Measurements from ENCODE around the gene ARGFX.
"Not testable (repeated sequence)": the region's sequence is repeated elsewhere in the genome, so short reads cannot be mapped to it uniquely, and the experiment has no call there.

ARGFX gene

DNA sequence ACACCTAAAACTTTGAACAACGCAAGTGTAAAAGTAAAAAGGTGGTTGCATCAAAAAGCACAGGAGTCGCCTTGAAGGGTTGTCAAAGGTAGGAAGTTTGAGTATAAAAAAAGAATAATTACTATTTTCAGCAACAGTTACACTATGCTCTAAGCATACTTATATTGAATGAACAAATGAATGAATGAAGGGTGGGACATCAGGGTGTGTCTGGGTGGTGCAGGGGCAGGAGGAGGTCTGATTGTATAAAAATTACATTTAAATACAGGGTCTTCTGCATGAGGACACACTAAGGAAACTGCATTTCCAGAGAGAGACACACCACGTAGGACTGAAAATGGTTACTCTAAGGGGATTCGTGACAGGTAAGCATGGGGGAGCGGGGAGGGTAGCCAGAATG, at the start of gene ARGFX:
TSS of gene ARGFX (plus strand) at position 301 of the 400 bp plus-strand sequence. CDS start 2,765 bp downstream, outside the sequence.
- no peak for DNase-seq

DNA sequence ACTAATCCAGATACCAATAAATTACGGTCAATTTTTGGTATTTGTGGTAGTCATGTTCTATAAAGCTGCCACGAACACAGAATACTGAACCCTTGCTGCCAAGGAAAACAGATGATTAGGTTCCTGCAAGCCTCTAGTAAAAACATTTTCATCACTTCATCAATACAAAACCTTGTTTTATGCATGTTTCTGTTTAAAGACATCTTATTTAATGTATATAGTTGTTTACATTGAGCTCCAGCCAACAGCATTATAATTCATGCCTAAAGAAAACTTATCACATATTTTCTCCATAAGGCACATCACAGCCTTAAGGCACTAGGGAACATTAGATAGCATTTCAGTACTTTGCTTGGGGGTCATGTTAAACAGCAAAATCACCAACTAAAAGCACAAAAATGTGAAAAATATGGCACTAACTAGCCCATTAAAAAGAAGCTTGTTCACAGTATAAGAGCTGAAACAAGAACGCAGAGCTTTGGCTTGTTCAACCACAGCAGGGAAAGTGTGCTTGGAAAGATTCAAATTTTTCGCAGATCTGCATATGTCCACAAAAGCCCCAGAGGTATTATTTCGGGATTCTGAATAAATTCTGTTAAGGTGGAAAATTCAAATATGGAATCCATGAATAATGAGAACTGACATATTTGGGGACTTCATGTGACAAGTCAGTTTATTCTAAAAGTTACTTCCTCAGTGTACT, 49.6 kb upstream of the ARGFX start:
- no peak for DNase-seq

DNA sequence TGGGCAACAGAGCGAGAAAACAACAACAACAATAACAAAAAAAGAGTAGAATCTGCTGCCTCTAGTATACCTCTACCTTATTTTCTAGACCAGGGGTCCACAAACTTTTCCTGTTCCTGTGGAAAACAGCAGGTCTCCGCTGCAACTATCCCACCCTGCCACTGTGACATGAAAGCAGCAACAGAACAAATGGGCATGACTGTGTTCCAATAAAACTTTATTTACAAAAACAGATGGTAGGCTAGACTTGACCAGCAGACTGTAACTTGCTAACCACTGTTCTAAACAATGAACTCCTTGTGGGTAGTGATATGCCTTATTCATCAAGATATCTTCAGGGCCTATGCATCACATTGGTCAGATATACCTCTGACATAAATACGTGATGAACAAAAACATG, 47.2 kb upstream of the ARGFX start:
- DNase-seq, result no peak

DNA sequence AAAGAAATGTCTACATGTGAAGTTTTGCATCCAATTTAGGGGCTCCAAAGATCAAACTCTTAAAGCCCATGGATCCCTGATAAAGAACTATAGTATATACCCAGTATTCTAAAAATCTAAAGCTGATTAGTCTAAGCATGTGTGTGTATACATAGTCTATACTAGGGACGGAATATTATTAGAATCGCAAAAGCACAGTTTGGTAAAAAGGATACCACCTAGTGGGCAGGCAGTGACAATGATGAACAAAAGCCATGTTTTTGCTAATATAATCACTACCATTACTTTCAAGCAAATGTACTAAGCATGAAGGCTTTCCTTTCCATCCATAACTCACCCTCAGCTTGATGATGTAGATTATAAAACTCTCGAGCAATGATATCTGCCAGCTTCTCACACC, 38.4 kb upstream of the ARGFX start:
- DNase-seq, result no peak

DNA sequence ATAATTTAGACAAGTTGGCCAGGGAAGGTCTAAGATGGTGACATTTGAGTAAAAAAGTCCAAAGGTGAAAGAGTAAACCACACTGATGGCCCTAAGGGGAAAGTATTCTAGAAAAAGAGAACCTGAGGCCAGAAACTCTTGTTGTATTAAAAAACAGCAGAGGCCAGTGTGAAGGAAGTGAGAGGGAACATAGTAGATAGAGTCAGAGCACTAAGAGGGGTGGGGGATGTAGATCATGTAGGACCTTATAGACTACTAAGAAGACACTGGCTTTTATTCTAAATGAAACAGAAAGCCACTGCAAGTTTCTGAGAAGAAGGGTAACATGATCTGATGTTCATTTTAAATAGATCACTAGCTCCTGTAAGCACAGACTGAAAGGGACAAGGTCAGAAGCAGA, 36.5 kb upstream of the ARGFX start:
- no peak for DNase-seq

DNA sequence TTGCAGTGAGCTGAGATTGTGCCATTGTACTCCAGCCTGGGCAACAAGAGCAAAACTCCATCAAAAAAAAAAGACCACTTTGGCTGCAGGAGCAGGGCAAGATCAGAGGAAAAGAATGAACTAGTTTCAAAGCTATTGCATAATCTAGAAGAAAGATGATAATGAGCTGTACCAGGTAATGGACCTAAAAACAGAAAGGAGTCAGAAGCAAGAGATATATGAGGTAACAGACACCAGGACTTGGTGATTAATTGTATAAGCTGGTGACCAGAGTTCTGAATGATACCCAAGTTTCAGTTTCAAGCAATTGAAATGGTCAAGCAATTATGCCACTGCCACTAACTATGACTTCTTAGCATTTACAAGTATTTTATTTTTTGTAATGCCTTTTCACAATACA, 24.8 kb upstream of the ARGFX start:
- DNase-seq, result no peak

DNA sequence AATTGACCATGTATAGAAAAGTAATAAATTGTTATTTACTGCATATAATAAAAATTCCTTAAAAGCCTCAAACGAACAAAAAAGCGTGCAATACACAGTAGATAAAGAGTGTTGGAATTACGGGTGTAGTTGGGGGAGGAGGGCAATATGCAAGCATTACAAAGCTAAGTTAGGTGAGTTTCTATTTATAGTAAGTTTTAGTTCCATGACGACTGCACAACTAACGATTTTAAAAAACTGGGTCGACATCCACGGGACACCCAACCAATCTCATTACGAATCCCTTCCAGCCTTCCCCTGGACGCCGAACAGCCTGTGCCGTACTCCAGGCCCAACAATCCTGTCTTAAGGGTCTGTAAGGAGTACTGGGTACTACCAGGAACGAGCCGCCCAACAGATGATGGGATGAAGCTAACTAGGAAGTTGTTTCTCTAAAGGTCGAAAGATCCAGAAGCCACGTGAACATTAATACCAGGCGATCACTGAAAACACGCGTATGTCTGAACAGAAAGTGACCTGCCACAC, 22.6 kb upstream of the ARGFX start:
- peak; percentile 16 for DNase-seq

DNA sequence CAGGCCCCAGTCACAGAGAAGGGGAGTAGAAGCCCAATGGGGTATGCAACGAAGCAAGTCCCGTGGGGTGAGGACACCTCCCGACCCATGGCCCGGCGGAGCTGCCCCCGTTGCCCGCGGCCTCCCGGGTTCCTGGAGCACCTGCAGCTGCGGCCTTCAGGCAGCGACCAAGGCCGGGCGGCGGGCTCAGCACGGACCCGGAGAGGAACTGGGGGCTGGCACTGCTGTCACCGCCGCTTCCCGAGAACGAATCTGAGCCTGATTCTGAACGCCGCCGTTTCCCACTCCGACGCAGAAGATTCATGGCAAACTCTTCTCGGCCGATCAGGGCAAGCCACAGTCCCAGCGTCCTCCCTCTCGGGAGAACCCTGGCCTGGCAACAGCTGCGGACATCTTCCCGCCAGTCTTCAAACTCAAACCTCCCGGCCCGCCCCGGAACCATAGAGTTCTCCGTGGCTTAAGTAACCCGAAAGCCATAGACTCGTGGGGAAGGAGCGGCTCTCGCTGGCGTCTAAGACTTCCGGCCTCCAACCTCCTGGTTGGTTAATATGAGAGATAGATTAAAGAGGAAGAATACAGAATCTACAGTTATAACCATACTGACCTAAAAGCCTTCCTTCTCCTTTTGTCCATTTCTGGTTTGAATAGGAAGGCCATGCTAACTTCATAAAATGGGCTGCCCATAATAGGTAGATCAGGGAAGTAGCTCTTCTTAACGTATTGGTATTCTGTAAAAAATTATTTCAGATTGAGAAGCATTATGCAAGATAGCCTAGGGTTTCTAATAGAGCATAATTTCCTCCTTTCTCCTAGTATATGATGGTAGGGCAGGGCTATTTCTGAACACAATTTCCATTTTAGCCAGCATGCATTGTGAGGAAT, 21.9 kb upstream of the ARGFX start, which contains the start of gene POLQ:
TSS of gene POLQ (minus strand) at position 415 of the 882 bp plus-strand sequence. CDS start at position 304, 111 bp downstream.
- DNase-seq, result peak; percentile 92

DNA sequence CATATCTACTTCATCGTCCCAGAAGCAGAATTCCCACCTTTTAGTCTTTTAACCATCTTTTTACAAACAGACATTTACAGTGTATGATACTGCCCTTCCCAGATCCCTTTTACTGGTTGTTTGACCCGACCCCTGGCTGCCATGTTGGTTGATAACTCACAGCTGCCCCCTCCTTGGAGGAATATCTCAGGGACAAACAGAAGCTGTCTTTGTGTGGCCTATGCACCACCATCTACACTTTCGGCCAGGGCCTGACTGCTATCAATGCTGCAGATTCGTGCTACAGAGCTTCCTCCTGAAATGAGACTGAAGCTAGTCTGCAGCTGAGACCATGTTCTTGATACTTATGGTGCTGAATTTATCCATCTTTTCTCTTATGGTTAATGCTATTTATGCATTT, 15.4 kb upstream of the ARGFX start:
- DNase-seq, result no peak

DNA sequence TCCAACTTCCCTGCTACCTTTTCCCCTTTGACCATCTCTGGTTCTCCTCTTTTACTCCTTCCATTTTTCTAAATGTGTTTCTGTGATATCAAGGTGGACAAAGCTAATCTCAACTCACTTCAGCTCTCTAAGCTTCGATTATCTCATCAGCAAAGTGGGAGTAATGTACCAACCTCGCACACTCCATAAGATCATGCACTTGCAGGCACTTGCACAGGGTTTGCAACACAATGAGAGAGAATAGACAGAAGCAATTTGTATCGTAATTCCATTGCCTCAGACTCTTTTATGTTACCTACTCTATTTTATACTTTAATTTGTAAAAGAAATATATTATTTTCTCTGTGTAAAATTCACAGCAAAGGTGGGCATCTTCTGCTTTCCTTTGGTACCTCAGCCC, 15.0 kb upstream of the ARGFX start:
- no peak for DNase-seq

DNA sequence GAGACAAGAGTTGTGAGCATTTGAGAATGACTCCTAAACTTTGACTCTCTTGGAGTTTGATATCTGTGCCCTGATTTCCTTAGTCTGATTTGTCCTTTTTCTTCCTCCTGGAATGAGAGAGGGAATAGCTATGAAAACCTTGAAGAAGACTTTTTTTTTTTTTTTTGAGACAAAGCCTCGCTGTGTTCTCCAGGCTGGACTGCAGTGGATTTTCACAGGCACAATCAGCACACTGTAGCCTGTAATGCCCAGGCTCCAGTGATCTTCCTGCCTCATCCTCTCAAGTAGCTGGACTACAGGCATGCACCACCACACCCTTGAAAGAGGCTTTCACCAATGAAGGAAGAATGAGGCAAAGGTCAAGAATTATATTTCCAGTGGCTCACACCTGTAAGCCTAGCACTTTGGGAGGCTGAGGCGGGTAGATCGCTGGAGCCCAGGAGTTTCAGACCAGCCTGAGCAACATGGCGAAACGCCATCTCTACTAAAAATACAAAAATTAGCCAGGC, 10.3 kb upstream of the ARGFX start:
- DNase-seq, result no peak

DNA sequence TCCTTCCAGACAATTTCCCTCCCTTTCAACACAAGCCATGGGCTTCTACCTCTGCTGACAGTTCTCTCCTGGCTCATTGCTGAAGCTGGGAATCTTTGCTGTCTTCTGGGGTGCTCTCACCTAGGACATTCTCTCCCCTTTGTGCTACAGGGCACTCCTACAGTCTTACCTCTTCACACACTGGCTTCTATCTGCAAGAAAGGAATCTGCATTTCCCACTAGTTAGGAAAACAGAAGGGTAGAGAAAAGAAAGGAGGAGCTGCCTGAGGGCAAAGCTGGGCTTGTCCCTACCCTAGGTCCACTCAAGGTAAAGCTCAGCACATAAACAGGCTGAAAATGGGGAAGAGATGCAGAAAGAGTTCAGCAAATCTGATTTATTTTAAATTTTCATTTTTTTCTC, 5.6 kb upstream of the ARGFX start:
- no peak for DNase-seq

DNA sequence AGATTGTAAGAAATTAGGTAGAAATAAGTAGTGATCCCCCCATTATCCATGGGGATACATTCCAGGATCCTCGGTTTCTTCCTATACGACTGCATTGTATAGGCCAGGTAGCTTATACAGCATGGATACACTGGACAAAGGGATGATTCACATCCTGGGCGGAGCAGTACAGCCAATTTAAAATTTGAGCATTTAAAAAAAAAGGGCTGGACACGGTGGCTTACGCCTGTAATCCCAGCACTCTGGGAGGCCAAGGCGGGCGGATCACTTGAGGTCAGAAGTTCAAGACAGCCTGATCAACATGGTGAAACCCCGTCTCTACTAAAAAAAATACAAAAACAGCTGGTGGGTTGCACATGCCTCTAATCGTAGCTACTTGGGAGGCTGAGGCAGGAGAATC, 976 bp upstream of the ARGFX start:
- DNase-seq, result no peak

DNA sequence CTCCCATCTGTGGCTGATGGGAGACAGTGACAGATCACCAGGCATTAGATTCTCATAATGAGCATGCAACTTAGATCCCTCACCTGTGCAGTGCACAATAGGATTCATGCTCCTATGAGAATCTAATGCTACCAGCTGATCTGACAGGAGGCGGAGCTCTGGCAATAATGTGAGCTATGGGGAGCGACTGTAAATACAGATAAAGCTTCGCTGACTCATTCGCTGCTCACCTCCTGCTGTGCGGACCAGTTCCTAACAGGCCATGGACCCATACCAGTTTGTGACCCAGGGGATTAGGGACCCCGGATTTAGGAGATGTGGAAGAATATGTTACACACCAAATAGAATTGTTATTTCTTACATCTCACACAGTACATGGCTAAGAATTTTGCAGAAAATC, 6.7 kb downstream of the ARGFX start:
- no peak for DNase-seq

DNA sequence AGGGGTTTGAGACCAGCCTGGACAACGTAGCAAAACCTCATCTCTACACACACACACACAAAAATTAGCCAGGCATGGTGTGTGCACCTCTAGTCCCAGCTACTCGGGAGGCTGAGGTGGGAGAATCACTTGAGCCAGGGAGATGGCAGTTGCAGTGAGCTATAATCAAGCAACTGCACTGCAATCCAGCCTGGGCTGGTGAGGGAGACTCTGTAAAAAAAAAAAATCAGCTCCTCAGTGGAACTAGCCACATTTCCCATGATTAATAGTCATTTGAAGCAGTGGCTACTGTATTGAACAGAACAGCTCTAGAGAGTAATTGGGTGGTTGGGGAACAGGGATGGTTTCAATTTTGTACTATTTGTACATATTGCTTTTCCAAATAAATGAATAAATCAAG, 13.9 kb downstream of the ARGFX start:
- no peak for DNase-seq

DNA sequence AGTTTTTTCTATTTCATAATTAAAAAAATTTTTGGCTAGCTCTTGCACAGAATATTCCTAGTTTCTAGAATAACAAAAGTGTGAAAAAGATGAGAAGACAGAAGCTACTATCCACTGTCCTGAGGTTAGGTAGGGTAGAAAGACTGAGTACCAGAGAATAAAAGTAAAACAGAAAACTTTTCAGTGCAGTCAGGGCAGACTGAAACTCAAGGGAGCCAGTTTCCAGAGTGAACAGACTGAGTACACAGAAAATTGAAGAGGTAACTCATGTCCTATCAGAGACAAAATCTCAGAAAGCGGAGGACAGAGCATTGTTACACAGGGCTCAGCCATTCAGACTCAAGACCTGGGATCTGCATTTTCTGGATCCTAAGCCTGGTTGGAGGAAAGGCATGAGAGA, 16.7 kb downstream of the ARGFX start:
- DNase-seq, result no peak

DNA sequence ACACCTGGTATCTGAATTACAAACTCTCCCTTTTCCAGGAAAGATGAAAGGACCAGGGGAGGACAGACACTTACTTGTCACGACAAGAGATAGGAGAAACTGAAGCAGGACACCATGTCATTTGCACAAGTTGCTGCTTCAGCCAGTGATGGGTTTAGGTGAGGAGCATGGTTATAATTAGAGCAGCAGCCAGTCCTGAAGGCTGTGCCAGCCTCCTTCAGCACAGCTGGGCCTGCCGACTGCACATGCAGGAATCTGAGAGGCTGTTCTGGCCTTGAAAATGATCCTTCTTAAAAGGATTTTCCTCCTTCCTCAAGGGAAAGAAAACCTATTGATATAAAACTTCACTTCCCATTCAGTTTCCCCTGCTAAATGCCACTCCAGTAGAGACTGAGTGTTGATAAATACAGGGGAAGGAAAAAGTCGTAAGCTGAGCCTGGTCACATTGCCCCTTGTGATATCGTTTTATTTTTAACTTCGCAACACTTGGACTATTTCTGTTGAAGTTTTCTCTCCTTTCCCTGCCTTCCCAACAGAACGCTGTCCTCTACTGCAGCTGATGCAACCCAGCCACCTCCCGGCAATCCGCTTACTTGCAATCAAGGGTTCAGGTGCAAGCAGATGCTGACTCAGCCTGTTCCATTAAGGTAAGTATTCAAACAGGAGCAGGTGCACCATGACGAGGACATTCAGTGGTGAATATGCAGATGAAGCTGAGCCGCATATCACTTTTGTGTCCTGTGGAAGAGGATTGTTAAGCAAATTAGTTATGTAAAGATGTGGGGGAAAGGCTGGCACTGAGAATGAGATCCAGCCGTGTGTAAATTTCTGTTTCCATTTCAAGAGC, 25.3 kb downstream of the ARGFX start, which contains the start of gene FBXO40:
TSS of gene FBXO40 (plus strand) at position 524 of the 847 bp plus-strand sequence. CDS start 27,197 bp downstream, outside the sequence.
- peak; percentile 1 for DNase-seq

DNA sequence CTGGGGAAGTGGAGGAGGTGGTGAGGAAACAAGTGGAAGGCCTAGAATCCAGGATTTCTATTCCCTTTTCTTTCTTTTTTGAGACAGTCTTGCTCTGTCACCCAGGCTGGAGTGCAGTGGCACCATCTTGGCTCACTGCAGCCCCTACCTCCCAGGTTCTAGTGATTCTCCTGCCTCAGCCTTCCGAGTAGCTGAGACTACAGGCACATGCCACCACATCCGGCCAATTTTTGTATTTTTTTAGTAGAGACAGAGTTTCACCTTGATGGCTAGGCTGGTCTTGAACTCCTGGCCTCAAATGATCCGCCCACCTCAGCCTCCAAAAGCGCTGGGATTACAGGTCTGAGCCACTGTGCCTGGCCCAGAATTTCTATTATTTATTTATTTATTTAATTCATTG, 26.1 kb downstream of the ARGFX start:
- DNase-seq, result not testable (repeated sequence)

DNA sequence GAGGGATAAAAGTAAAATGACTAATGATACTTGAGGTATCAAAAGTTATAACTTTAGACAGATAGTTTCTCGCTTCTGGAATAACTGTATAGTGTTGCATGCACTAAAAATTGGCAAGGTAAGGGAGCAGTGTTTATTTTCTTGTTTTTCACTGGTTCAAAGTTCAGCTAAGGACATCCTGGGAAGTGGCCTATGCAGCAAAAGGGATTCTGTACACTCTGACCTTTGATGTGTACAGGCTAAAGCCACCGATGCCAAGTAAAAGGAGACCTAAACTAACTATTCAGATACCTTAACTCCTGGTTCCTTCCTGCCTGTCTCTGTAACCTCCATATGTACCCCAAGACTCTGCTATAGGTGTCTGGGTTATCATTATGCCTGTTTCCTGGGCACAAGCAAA, 27.1 kb downstream of the ARGFX start:
- DNase-seq, result no peak

DNA sequence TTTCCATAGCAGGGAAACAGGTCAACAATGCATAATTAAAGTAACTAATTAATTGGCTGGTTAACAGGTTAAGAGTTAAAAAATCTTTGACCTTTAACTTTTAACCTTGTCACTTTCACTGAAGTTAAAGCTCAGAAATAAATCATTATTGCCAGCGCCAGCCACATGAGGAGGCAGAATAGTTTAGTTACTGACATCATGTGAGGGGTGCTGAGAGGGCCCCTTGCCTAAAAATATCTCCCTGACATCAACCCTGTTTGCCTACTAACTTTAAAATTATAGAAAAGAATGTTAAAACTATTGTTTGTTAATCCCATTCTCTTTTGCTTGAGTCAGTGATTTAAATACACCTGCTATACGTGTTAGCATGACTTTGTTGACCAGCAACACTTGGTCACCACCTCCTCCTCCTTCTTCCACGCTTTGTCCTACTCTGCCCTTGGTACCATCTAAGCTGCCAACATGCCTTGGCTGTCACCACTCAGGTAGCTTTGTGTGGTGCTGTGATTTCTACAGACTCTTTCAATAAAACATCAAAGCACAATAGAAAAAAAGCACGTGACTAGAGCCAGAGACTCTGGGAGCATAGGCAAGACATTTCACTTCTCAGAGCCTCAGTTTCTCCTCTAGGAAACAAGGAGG, 28.1 kb downstream of the ARGFX start:
- DNase-seq, result no peak

DNA sequence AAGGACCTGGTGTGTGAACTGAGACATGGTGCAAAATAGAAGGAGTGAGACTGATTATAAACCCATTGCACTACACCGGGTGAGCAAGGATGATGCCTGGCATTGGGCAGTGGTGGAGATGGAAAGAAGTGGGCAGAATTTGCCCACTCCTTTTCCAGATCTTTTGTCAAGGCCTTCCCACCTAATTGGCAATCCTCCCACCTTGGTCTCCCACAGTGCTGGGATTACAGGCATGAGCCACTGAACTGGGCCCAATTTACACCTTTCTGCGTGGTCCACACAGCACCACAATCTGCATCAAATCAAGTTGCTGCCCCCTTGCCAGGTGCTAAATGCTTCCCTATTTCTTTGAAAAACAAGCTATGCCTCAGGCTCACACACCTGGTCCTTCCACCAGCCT, 30.8 kb downstream of the ARGFX start:
- no peak for DNase-seq

DNA sequence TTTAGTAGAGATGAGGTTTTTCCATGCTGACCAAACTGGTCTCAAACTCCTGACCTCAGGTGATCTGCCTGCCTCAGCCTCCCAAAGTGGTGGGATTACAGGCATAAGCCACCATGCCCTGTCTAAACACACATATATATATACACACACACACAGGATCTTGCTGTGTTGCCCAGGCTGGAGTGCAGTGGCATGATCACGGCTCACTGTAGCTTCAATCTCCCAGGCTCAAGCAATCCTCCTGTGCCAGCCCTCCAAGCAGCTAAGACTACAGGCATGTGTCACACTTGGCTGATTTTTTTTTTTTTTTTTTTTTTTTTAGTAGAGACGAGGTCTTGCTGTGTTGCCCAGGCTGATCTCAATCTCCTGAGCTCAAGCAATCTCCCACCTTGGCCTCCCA, 32.2 kb downstream of the ARGFX start:
- not testable (repeated sequence) for DNase-seq
